ENCODE measurements around the gene MYBPC2.

The MYBPC2 gene

DNA sequence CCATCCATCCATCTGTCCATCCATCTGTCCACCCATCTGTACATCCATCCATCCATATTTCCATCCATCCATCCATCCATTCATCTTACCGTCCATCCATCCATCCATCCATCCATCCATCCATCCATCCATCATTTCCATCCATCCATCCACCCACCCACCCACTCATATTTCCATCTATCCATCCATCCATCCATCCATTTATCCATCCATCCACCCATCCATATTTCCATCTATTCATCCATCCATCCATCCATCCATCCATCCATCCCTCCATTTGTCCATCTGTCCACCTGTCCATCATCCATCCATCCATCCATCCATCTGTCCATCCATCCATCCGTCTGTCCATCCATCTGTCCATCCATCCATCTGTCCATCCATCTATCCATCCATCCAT, 23.3 kb downstream of the MYBPC2 start (continued):
- TF ChIP-seq ZNF571 (tag by site-specific recombination; IDR thresholded peaks at IDR 0.05) (no peak), ZNF548 (tag by site-specific recombination; IDR thresholded peaks at IDR 0.05) (no peak), ZNF132 (tag by site-specific recombination; IDR thresholded peaks at IDR 0.05; ENCODE audit: borderline replicate concordance) (no peak), ZNF354C (tag by site-specific recombination; IDR thresholded peaks at IDR 0.05; ENCODE audit: borderline replicate concordance, low read depth) (no peak), HIC1 (tag by site-specific recombination; IDR thresholded peaks at IDR 0.05) (no peak), ZNF248 (tag by site-specific recombination; IDR thresholded peaks at IDR 0.05) (0 out of 2 replicates have a peak, but pooled peaks have one; percentile 40), HOXD13 (CRISPR knock-in tag; IDR thresholded peaks at IDR 0.05; ENCODE audit: borderline replicate concordance) (no peak), ZNF211 (tag by site-specific recombination; IDR thresholded peaks at IDR 0.05; ENCODE audit: low read depth) (no peak), ZNF10 (tag by site-specific recombination; IDR thresholded peaks at IDR 0.05) (no peak), YY2 (tag by site-specific recombination; IDR thresholded peaks at IDR 0.05) (peak; percentile 36; the same call in 1 of the 2 replicates), BCL11B (tag by site-specific recombination; IDR thresholded peaks at IDR 0.05; ENCODE audit: low read depth) (peak; percentile 35; the same call in 1 of the 2 replicates), SETDB1 (IDR thresholded peaks at IDR 0.05; ENCODE audit: insufficient read length, low read length) (no peak), ZNF366 (tag by site-specific recombination; conservative IDR thresholded peaks at IDR 0.05) (peak; percentile 100), ZNF677 (tag by site-specific recombination; IDR thresholded peaks at IDR 0.05) (no peak), ZNF830 (tag by site-specific recombination; IDR thresholded peaks at IDR 0.05; ENCODE audit: low read depth) (no peak), ZNF174 (tag by site-specific recombination; IDR thresholded peaks at IDR 0.05) (no peak), ZBTB6 (tag by site-specific recombination; IDR thresholded peaks at IDR 0.05) (no peak), ZNF707 (tag by site-specific recombination; IDR thresholded peaks at IDR 0.05) (no peak), ZNF837 (tag by site-specific recombination; IDR thresholded peaks at IDR 0.05) (no peak), ZNF223 (tag by site-specific recombination; IDR thresholded peaks at IDR 0.05) (no peak), ZNF560 (tag by site-specific recombination; IDR thresholded peaks at IDR 0.05; ENCODE audit: borderline replicate concordance) (no peak), ZNF416 (tag by site-specific recombination; IDR thresholded peaks at IDR 0.05) (no peak), OVOL3 (tag by site-specific recombination; IDR thresholded peaks at IDR 0.05) (no peak), SP2 (tag by site-specific recombination; IDR thresholded peaks at IDR 0.05) (no peak), ZNF670 (tag by site-specific recombination; IDR thresholded peaks at IDR 0.05; ENCODE audit: low read depth) (no peak), ZNF391 (tag by site-specific recombination; IDR thresholded peaks at IDR 0.05; ENCODE audit: borderline replicate concordance, low read depth) (no peak), ZFP41 (tag by site-specific recombination; IDR thresholded peaks at IDR 0.05; ENCODE audit: borderline replicate concordance) (no peak)
- TF ChIP-seq, protein P1, sequence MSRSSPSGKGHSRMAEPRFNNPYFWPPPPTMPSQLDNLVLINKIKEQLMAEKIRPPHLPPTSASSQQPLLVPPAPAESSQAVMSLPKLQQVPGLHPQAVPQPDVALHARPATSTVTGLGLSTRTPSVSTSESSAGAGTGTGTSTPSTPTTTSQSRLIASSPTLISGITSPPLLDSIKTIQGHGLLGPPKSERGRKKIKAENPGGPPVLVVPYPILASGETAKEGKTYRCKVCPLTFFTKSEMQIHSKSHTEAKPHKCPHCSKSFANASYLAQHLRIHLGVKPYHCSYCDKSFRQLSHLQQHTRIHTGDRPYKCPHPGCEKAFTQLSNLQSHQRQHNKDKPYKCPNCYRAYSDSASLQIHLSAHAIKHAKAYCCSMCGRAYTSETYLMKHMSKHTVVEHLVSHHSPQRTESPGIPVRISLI (tag by site-specific recombination; IDR thresholded peaks at IDR 0.05) = no peak
- TF ChIP-seq, protein P2, sequence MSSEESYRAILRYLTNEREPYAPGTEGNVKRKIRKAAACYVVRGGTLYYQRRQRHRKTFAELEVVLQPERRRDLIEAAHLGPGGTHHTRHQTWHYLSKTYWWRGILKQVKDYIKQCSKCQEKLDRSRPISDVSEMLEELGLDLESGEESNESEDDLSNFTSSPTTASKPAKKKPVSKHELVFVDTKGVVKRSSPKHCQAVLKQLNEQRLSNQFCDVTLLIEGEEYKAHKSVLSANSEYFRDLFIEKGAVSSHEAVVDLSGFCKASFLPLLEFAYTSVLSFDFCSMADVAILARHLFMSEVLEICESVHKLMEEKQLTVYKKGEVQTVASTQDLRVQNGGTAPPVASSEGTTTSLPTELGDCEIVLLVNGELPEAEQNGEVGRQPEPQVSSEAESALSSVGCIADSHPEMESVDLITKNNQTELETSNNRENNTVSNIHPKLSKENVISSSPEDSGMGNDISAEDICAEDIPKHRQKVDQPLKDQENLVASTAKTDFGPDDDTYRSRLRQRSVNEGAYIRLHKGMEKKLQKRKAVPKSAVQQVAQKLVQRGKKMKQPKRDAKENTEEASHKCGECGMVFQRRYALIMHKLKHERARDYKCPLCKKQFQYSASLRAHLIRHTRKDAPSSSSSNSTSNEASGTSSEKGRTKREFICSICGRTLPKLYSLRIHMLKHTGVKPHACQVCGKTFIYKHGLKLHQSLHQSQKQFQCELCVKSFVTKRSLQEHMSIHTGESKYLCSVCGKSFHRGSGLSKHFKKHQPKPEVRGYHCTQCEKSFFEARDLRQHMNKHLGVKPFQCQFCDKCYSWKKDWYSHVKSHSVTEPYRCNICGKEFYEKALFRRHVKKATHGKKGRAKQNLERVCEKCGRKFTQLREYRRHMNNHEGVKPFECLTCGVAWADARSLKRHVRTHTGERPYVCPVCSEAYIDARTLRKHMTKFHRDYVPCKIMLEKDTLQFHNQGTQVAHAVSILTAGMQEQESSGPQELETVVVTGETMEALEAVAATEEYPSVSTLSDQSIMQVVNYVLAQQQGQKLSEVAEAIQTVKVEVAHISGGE (tag by site-specific recombination; conservative IDR thresholded peaks at IDR 0.05; ENCODE audit: low read depth) = no peak
- TF ChIP-seq, protein P3, sequence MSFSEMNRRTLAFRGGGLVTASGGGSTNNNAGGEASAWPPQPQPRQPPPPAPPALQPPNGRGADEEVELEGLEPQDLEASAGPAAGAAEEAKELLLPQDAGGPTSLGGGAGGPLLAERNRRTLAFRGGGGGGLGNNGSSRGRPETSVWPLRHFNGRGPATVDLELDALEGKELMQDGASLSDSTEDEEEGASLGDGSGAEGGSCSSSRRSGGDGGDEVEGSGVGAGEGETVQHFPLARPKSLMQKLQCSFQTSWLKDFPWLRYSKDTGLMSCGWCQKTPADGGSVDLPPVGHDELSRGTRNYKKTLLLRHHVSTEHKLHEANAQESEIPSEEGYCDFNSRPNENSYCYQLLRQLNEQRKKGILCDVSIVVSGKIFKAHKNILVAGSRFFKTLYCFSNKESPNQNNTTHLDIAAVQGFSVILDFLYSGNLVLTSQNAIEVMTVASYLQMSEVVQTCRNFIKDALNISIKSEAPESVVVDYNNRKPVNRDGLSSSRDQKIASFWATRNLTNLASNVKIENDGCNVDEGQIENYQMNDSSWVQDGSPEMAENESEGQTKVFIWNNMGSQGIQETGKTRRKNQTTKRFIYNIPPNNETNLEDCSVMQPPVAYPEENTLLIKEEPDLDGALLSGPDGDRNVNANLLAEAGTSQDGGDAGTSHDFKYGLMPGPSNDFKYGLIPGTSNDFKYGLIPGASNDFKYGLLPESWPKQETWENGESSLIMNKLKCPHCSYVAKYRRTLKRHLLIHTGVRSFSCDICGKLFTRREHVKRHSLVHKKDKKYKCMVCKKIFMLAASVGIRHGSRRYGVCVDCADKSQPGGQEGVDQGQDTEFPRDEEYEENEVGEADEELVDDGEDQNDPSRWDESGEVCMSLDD (tag by site-specific recombination; IDR thresholded peaks at IDR 0.05) = no peak
- TF ChIP-seq, protein P4, sequence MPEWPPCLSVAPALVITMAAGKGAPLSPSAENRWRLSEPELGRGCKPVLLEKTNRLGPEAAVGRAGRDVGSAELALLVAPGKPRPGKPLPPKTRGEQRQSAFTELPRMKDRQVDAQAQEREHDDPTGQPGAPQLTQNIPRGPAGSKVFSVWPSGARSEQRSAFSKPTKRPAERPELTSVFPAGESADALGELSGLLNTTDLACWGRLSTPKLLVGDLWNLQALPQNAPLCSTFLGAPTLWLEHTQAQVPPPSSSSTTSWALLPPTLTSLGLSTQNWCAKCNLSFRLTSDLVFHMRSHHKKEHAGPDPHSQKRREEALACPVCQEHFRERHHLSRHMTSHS (tag by site-specific recombination; IDR thresholded peaks at IDR 0.05) = no peak
